Measurements from ENCODE around the gene CAVIN1.

The CAVIN1 gene

GRCh38 chr17:42386777-42387657, 36.0 kb downstream of the CAVIN1 start (continued):
- TF ChIP-seq PRDM6 (tag by site-specific recombination; IDR thresholded peaks at IDR 0.05), result peak; percentile 81
- peak; percentile 68 for TF ChIP-seq ZFHX2 (tag by site-specific recombination; conservative IDR thresholded peaks at IDR 0.05)
- TF ChIP-seq OVOL3 (tag by site-specific recombination; IDR thresholded peaks at IDR 0.05), result no peak
- no peak for TF ChIP-seq AEBP2 (tag by site-specific recombination; IDR thresholded peaks at IDR 0.05; ENCODE audit: borderline replicate concordance)
- TF ChIP-seq ZBTB20 (tag by site-specific recombination; IDR thresholded peaks at IDR 0.05), result no peak
- no peak for TF ChIP-seq ZNF280D (tag by site-specific recombination; IDR thresholded peaks at IDR 0.05)
- no peak for TF ChIP-seq WT1 (tag by site-specific recombination; IDR thresholded peaks at IDR 0.05)
- TF ChIP-seq ZNF76 (tag by site-specific recombination; IDR thresholded peaks at IDR 0.05; ENCODE audit: borderline replicate concordance, low read depth), result no peak
- no peak for TF ChIP-seq ZFP37 (tag by site-specific recombination; IDR thresholded peaks at IDR 0.05)
- no peak for TF ChIP-seq ZNF549 (tag by site-specific recombination; IDR thresholded peaks at IDR 0.05)
- TF ChIP-seq ZNF184 (tag by site-specific recombination; IDR thresholded peaks at IDR 0.05), result no peak
- TF ChIP-seq SP7 (tag by site-specific recombination; IDR thresholded peaks at IDR 0.05), result peak; percentile 78
- no peak for TF ChIP-seq ZNF639 (tag by site-specific recombination; IDR thresholded peaks at IDR 0.05)
- no peak for TF ChIP-seq SCRT2 (tag by site-specific recombination; IDR thresholded peaks at IDR 0.05)
- TF ChIP-seq ZNF791 (tag by site-specific recombination; IDR thresholded peaks at IDR 0.05), result no peak
- TF ChIP-seq ZNF600 (tag by site-specific recombination; IDR thresholded peaks at IDR 0.05), result 0 out of 2 replicates have a peak, but pooled peaks have one; percentile 9
- TF ChIP-seq ZEB2 (tag by site-specific recombination; IDR thresholded peaks at IDR 0.05), result no peak
- no peak for TF ChIP-seq GLIS1 (tag by site-specific recombination; IDR thresholded peaks at IDR 0.05)
- no peak for TF ChIP-seq ZNF560 (tag by site-specific recombination; IDR thresholded peaks at IDR 0.05; ENCODE audit: borderline replicate concordance)
- no peak for TF ChIP-seq SCRT1 (tag by site-specific recombination; IDR thresholded peaks at IDR 0.05; ENCODE audit: borderline replicate concordance)
- TF ChIP-seq KLF1 (tag by site-specific recombination; IDR thresholded peaks at IDR 0.05), result peak; percentile 22; the same call in 1 of the 2 replicates
- TF ChIP-seq ZNF776 (tag by site-specific recombination; IDR thresholded peaks at IDR 0.05; ENCODE audit: borderline replicate concordance), result no peak
- TF ChIP-seq ZNF394 (tag by site-specific recombination; IDR thresholded peaks at IDR 0.05; ENCODE audit: borderline replicate concordance), result no peak
- no peak for TF ChIP-seq ATF2 (tag by site-specific recombination; IDR thresholded peaks at IDR 0.05; ENCODE audit: low read depth)
- TF ChIP-seq ZNF2 (tag by site-specific recombination; IDR thresholded peaks at IDR 0.05), result no peak
- TF ChIP-seq ZSCAN16 (tag by site-specific recombination; IDR thresholded peaks at IDR 0.05), result no peak
- TF ChIP-seq SALL2 (tag by site-specific recombination; IDR thresholded peaks at IDR 0.05; ENCODE audit: borderline replicate concordance), result no peak
- TF ChIP-seq ZNF558 (tag by site-specific recombination; IDR thresholded peaks at IDR 0.05), result no peak
- TF ChIP-seq EGR2 (tag by site-specific recombination; IDR thresholded peaks at IDR 0.05; ENCODE audit: low read depth), result 0 out of 2 replicates have a peak, but pooled peaks have one; percentile 37
- TF ChIP-seq ZNF335 (tag by site-specific recombination; conservative IDR thresholded peaks at IDR 0.05), result no peak
- peak; percentile 75; the same call in 1 of the 2 replicates for TF ChIP-seq MZF1 (tag by site-specific recombination; IDR thresholded peaks at IDR 0.05; ENCODE audit: borderline replicate concordance)

Data from HEK293 (cell line).